22Rv1 (cell line): ENCODE data around the gene TRIM37.

Experiments used
- CTCF ChIP-seq: fragments of 450-650 bp; IDR thresholded peaks from 2 replicates; pipeline ENCODE4 v1.5.1; 2017; ENCODE audit warnings: mild to moderate bottlenecking
- ZFX ChIP-seq: fragments of 450-650 bp; IDR thresholded peaks from 2 replicates; pipeline ENCODE4 v1.6.1; 2017; ENCODE audit warnings: antibody characterized with exemption, borderline replicate concordance

- TF ChIP-seq CTCF: no peak
- no peak for TF ChIP-seq ZFX
Measured at GRCh38 chr17:58944166-58944565, 162.5 kb downstream of the TRIM37 start.
